Measurements from ENCODE around the gene DOCK10. TPM values are rescaled to one million over a fixed set of nuclear protein-coding genes. Genes with fewer than 3 reads are reported as not detected.
"Not testable (repeated sequence)": the region's sequence is repeated elsewhere in the genome, so short reads cannot be mapped to it uniquely, and the experiment has no call there.

The DOCK10 gene
- total RNA-seq, 1 donor from 2014 or later: 138 TPM

GRCh38 chr2:224952936-224953657 is 89.2 kb downstream of the DOCK10 start:
- Mint-ChIP-seq H3K27ac (peak overlapping the region; percentile 66), H3K36me3 (ENCODE audit: low read depth) (peaks cover 32% of the 10 kb centered on the region), H3K9me3 (peaks cover 6% of the 10 kb centered on the region), H3K4me1 (peaks cover 71% of the 10 kb centered on the region), H3K27me3 (no peaks in the 10 kb centered on the region), H3K4me3 (peak overlapping the region; percentile 66)
- peak; percentile 84 for DNase-seq
- intact Hi-C loops (cut with micrococcal nuclease): loop anchor here (1.0 to 2.0 kb wide), 3 partner anchors 9 to 50 kb away; no protein-coding TSS in a partner anchor

- no peak for DNase-seq
Measured at GRCh38 chr2:224951723-224952481, 90.4 kb downstream of the DOCK10 start.

GRCh38 chr2:224948859-224949258 is 93.4 kb downstream of the DOCK10 start:
- Mint-ChIP-seq H3K4me1 (peaks cover 68% of the 10 kb centered on the region), H3K27ac (peak overlapping the region; percentile 54), H3K27me3 (no peaks in the 10 kb centered on the region), H3K4me3 (peak overlapping the region; percentile 29), H3K36me3 (ENCODE audit: low read depth) (peaks cover 34% of the 10 kb centered on the region), H3K9me3 (peaks cover 6% of the 10 kb centered on the region)
- intact Hi-C loops (cut with micrococcal nuclease): no loop called here
- peak; percentile 56 for DNase-seq

More at GRCh38 chr2:224951723-224952481, 90.4 kb downstream of the DOCK10 start:
- Mint-ChIP-seq H3K9me3 (peaks cover 6% of the 10 kb centered on the region), H3K4me3 (peak overlapping the region; percentile 69), H3K36me3 (ENCODE audit: low read depth) (peaks cover 28% of the 10 kb centered on the region), H3K27ac (peak overlapping the region; percentile 88), H3K27me3 (no peaks in the 10 kb centered on the region), H3K4me1 (peaks cover 68% of the 10 kb centered on the region)
- intact Hi-C loops (cut with micrococcal nuclease): loop anchor here (1.0 to 2.0 kb wide), 3 partner anchors 17 to 51 kb away; no protein-coding TSS in a partner anchor

GRCh38 chr2:224948005-224948404 is 94.3 kb downstream of the DOCK10 start:
- H3K4me1 Mint-ChIP-seq: peaks cover 61% of the 10 kb centered on the region
- peaks cover 32% of the 10 kb centered on the region for H3K36me3 Mint-ChIP-seq (ENCODE audit: low read depth)
- H3K27ac Mint-ChIP-seq: no peak overlapping the region
- no peak overlapping the region for H3K4me3 Mint-ChIP-seq
- intact Hi-C loops (cut with micrococcal nuclease): no loop called here
- peaks cover 6% of the 10 kb centered on the region for H3K9me3 Mint-ChIP-seq
- DNase-seq: peak; percentile 48
- no peaks in the 10 kb centered on the region for H3K27me3 Mint-ChIP-seq

- Mint-ChIP-seq H3K4me1 (peaks cover 59% of the 10 kb centered on the region), H3K36me3 (ENCODE audit: low read depth) (peaks cover 32% of the 10 kb centered on the region), H3K27me3 (no peaks in the 10 kb centered on the region), H3K27ac (peak overlapping the region; percentile 84), H3K9me3 (peaks cover 6% of the 10 kb centered on the region), H3K4me3 (peak overlapping the region; percentile 33)
- intact Hi-C loops (cut with micrococcal nuclease): loop anchor here (1.0 to 2.0 kb wide), 3 partner anchors 9 to 94 kb away; no protein-coding TSS in a partner anchor
- peak; percentile 53 for DNase-seq
Measured at GRCh38 chr2:224947566-224947965, 94.7 kb downstream of the DOCK10 start.

- peaks cover 60% of the 10 kb centered on the region for H3K4me1 Mint-ChIP-seq
- peak; percentile 79 for DNase-seq
- H3K36me3 Mint-ChIP-seq (ENCODE audit: low read depth): peaks cover 29% of the 10 kb centered on the region
- peak overlapping the region; percentile 82 for H3K4me3 Mint-ChIP-seq
- peak overlapping the region; percentile 84 for H3K27ac Mint-ChIP-seq
- peaks cover 3% of the 10 kb centered on the region for H3K9me3 Mint-ChIP-seq
- intact Hi-C loops (cut with micrococcal nuclease): loop anchor here (1.0 to 2.0 kb wide), 3 partner anchors 9 to 94 kb away; no protein-coding TSS in a partner anchor
- H3K27me3 Mint-ChIP-seq: no peaks in the 10 kb centered on the region
Measured at GRCh38 chr2:224946895-224947294, 95.4 kb downstream of the DOCK10 start.

GRCh38 chr2:224944707-224945547 is 97.3 kb downstream of the DOCK10 start:
- no peaks in the 10 kb centered on the region for H3K27me3 Mint-ChIP-seq
- H3K36me3 Mint-ChIP-seq (ENCODE audit: low read depth): peaks cover 31% of the 10 kb centered on the region
- no peak for DNase-seq
- peak overlapping the region; percentile 83 for H3K4me3 Mint-ChIP-seq
- H3K9me3 Mint-ChIP-seq: no peaks in the 10 kb centered on the region
- peaks cover 60% of the 10 kb centered on the region for H3K4me1 Mint-ChIP-seq
- peak overlapping the region; percentile 67 for H3K27ac Mint-ChIP-seq
- intact Hi-C loops (cut with micrococcal nuclease): loop anchor here (1.0 kb wide), 1 partner anchor 8 kb away; no protein-coding TSS in a partner anchor

GRCh38 chr2:224943601-224944041 is 98.6 kb downstream of the DOCK10 start:
- H3K27ac Mint-ChIP-seq: peak overlapping the region; percentile 67
- H3K4me3 Mint-ChIP-seq: peak overlapping the region; percentile 83
- peaks cover 29% of the 10 kb centered on the region for H3K36me3 Mint-ChIP-seq (ENCODE audit: low read depth)
- H3K9me3 Mint-ChIP-seq, H3K27me3 Mint-ChIP-seq: not testable (repeated sequence)
- intact Hi-C loops (cut with micrococcal nuclease): loop anchor here (1.0 kb wide), 2 partner anchors 10 to 17 kb away; no protein-coding TSS in a partner anchor
- DNase-seq: peak; percentile 83
- H3K4me1 Mint-ChIP-seq: peaks cover 56% of the 10 kb centered on the region

- peaks cover 30% of the 10 kb centered on the region for H3K36me3 Mint-ChIP-seq (ENCODE audit: low read depth)
Measured at GRCh38 chr2:224941960-224942359, 100.3 kb downstream of the DOCK10 start.

GRCh38 chr2:224940618-224941017 is 101.7 kb downstream of the DOCK10 start:
- no peak for DNase-seq
- no peaks in the 10 kb centered on the region for H3K27me3 Mint-ChIP-seq
- intact Hi-C loops (cut with micrococcal nuclease): no loop called here
- H3K9me3 Mint-ChIP-seq: no peaks in the 10 kb centered on the region
- H3K36me3 Mint-ChIP-seq (ENCODE audit: low read depth): peaks cover 25% of the 10 kb centered on the region
- peak overlapping the region; percentile 62 for H3K4me3 Mint-ChIP-seq
- peaks cover 59% of the 10 kb centered on the region for H3K4me1 Mint-ChIP-seq
- peak overlapping the region; percentile 78 for H3K27ac Mint-ChIP-seq

More at GRCh38 chr2:224941960-224942359, 100.3 kb downstream of the DOCK10 start:
- Mint-ChIP-seq H3K27me3 (no peaks in the 10 kb centered on the region), H3K27ac (peak overlapping the region; percentile 54), H3K4me1 (peaks cover 57% of the 10 kb centered on the region), H3K9me3 (no peaks in the 10 kb centered on the region), H3K4me3 (peak overlapping the region; percentile 49)
- intact Hi-C loops (cut with micrococcal nuclease): no loop called here
- DNase-seq: peak; percentile 64

GRCh38 chr2:224938651-224939182 is 103.6 kb downstream of the DOCK10 start:
- intact Hi-C loops (cut with micrococcal nuclease): loop anchor here (1.0 to 2.0 kb wide), 4 partner anchors 9 to 72 kb away; no protein-coding TSS in a partner anchor
- DNase-seq: peak; percentile 76
- peak overlapping the region; percentile 77 for H3K4me3 Mint-ChIP-seq
- H3K9me3 Mint-ChIP-seq: no peaks in the 10 kb centered on the region
- peaks cover 61% of the 10 kb centered on the region for H3K4me1 Mint-ChIP-seq
- peak overlapping the region; percentile 87 for H3K27ac Mint-ChIP-seq
- no peaks in the 10 kb centered on the region for H3K27me3 Mint-ChIP-seq
- H3K36me3 Mint-ChIP-seq (ENCODE audit: low read depth): peaks cover 25% of the 10 kb centered on the region

GRCh38 chr2:224937887-224938286 is 104.4 kb downstream of the DOCK10 start:
- no peaks in the 10 kb centered on the region for H3K9me3 Mint-ChIP-seq
- peak overlapping the region; percentile 87 for H3K27ac Mint-ChIP-seq
- peaks cover 25% of the 10 kb centered on the region for H3K36me3 Mint-ChIP-seq (ENCODE audit: low read depth)

More at GRCh38 chr2:224937887-224938286, 104.4 kb downstream of the DOCK10 start:
- intact Hi-C loops (cut with micrococcal nuclease): loop anchor here (1.0 to 2.0 kb wide), 4 partner anchors 9 to 73 kb away; no protein-coding TSS in a partner anchor
- Mint-ChIP-seq H3K4me3 (peak overlapping the region; percentile 77), H3K4me1 (peaks cover 67% of the 10 kb centered on the region), H3K27me3 (no peaks in the 10 kb centered on the region)
- no peak for DNase-seq
